GM21360 (cell line): ENCODE results near the gene MPV17L2.
"Not testable (repeated sequence)": the region's sequence is repeated elsewhere in the genome, so short reads cannot be mapped to it uniquely, and the experiment has no call there.

Source experiments
- ATAC-seq: cut with Tn5 transposase; IDR thresholded peaks from one replicate; pipeline ENCODE4 v1.9.1; 2021; ENCODE audit warnings: mild to moderate bottlenecking, moderate library complexity; ENCODE audit not compliant: unreplicated experiment

The MPV17L2 gene

DNA sequence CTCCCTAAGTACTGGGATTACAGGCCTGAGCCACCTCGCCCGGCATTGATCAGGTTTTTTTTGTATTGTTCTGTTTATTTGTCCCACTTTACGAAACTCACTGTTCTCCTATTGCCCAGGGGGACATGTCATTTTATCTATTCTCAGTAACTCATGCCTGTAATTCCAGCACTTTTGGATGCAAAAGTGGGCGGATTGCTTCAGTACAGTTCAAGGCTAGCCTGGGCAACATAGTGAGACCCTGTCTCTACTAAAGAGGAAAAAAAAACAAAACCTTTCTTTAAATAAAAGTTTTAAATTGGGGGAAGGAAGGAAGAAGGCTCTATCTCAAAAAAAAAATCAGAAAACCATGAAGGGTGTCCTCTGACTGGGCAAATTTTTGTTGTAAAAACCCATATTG, 2.7 kb upstream of the MPV17L2 start:
- no peak for ATAC-seq

DNA sequence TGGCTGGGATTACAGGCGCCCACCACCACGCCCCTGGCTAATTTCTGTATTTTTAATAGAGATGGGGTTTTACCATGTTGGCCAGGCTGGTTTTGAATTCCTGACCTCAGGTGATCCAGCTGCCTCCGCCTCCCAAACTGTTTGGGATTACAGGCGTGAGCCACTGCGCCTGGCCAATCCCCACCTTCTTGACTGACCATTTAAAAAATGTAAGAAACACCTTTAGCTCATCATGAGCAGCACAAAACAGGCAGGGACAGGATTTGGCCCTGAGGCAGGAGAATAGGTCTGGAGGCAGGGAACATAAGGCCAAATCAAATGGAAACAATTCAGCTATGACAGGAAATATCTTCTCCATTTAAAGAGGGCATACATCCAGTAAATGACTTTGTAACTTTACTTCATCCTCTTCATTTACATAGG, 1.4 kb upstream of the MPV17L2 start:
- ATAC-seq, result no peak

GRCh38 chr19:18193388-18194180, 566 bp downstream of the MPV17L2 start:
- ATAC-seq, result no peak

DNA sequence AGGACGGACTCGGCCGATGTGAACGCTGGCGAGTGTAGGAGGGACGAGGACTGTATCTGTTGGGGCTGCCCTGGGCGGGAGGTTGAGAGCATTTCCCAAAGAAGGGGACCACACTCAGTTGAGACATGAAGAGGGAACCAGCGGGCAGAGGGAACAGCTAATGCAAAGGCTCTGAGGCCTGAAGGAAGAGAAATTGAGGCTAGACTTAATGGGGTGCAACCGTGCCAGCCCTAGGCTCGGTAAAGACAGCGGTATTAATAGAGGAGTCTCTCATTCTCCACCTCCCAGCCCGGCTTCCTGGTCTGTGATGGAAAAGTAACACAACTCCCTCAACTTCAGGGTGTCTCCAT, 1.1 kb downstream of the MPV17L2 start:
- no peak for ATAC-seq

- no peak for ATAC-seq
Measured at GRCh38 chr19:18194554-18195238, 1.7 kb downstream of the MPV17L2 start.

DNA sequence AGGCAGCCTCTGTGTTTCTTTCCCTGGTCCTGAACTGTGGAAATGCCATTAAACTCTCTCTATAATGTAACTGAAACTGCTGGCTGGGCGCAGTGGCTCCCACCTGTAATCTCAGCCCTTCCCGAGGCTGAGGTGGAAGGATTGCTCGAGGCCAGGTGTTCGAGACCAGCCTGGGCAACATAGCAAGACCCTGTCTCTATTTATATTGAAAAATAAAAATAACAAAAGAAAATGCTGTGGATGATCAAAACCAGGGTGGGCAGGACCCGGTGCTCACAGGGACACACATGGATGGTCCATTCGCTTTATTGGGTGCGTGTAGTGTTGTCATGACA, 3.5 kb downstream of the MPV17L2 start:
- no peak for ATAC-seq

DNA sequence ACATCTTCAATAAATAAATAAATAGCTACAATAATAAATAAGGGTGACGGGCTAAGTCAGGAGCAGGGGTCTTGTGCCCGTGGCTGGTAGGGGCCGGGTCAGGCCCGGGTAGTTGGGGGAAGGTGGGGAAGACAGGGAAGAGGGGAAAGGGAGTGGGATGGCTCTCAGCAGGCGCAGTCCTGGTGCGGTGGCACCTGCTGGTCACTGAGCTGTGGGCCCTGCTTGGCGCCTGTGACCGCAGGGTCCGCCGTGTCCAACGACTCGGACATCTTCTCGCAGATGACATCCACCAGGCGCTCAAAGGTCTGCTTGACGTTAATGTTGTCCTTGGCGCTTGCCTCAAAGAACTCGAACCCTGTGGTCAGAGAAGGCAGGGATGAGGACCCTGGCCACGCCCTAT, 4.3 kb downstream of the MPV17L2 start:
- ATAC-seq, result no peak

DNA sequence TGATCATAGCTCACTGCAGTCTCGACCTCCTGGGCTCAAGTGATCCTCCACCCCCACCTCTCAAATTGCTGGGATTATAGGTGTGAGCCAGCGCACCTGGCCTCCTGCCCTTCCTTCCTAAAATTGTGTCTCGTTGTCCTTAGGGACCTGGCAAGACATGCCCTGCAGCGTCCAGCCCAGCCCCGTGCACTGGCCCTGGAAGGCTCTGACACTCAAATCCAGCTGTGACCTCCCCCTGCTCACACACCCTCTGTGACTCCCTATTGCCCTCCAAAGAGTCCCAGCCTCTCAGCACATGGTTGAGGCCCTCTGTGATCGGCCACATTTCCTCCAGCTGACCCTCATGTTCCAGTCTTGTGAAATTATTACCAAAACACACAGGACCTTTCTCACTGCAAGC, 4.9 kb downstream of the MPV17L2 start:
- ATAC-seq, result no peak

- ATAC-seq, result no peak
Measured at GRCh38 chr19:18198374-18198773, 5.4 kb downstream of the MPV17L2 start.

GRCh38 chr19:18202397-18202777, 9.4 kb downstream of the MPV17L2 start:
- ATAC-seq, result no peak

DNA sequence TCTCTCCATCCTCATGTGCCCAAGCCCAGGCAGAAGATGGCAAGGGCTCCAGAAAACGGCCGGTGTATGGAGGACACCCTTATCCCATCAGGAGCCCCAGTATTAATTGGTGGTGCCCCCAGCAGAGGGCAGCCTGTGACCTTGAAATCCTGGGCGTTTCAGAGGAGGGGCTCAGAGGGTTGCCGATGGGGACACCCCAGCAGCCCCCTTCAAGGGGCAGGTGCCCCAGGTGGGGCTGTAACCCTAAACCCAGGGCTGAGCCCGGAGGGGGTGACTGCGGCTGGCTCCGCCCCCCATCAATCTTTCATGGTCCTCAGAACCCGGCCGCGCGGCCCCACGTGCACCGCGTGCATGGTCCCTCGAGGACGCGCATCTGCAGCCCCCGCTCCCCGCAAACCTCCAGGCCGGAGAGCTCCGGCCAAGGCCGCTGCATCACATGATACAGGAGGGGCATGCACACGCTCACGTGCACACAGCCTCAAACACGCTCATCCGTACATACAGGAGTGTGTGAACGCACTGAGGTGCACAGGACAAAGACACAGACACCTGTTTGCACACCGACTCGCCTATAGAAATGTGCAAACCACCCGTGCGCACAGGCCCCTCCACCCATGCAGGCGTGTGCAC, 9.9 kb downstream of the MPV17L2 start:
- ATAC-seq, result no peak

GRCh38 chr19:18203408-18203862, 10.4 kb downstream of the MPV17L2 start:
- ATAC-seq, result no peak

DNA sequence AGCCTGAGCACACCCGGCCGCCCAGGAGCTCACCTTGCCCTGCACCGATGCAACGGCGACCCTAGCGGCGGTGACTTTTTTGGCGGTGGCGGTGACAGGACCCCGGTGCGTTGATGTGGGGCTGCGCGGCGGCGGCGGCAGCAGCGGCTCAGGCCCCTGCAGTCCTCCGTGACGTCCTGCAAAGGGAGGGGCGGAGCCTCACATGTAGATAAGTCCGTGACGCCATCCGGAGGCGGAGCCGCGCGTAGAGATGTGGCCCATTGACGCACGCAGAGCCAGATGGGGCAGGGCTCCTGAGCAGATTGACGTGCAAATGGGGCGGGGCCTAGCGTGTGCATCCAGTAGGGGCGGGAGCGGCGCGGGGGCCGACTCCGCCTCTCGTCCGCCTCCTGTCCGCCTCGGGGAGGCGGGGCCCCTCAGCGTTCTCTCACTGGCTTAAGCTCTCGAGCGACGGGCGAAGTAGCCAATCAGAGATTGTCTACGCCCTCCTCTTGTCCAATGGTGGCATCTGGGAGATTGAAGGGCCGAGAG, 10.9 kb downstream of the MPV17L2 start, which contains the start of gene RAB3A:
RAB3A (minus strand) TSS at position 180 of the 531 bp plus-strand sequence. CDS start 1,302 bp downstream, outside the sequence.
- peak; percentile 83 for ATAC-seq

DNA sequence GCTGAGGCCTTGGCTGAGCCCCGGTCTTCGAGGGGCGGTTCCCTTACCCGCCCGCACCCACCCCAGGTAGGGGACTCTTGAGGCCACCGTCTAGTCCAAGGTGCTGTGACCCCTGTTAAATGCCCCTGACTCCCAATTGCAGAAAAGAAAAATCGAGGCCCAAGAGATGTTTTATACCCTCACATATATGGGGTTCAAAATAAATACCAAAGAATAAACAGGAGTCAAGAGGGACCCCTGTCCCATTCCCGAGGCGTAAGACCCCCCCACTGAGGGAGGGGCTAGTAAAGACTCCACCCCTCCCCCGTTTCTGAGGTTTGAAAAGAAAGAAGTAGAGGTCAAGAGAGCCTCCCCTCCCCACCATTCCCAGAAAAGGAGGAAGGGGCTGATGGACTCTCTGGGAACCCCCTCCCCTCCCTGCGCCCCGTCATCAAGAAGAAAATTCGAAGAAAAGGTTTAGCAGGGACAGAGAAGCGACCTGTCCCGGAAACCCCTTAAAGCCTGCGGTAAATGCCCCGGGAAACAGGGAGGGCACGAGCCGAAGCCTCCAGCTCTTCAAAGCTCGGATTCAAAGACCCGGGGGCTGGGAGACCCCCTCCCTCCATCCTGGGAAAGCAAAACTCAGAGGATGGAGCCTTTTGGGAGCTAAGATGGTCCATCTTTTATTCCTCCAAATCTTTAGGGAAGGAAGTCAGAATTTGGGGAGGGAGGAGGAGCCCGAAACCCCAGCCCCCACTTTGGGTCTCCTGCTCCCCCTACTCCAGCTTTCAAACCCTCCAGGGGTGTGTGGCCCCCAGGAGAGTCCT, 11.6 kb downstream of the MPV17L2 start:
- ATAC-seq, result peak; percentile 5

- no peak for ATAC-seq
Measured at GRCh38 chr19:18205200-18205892, 12.3 kb downstream of the MPV17L2 start.

- no peak for ATAC-seq
Measured at GRCh38 chr19:18206018-18206417, 13.0 kb downstream of the MPV17L2 start.

- ATAC-seq, result no peak
Measured at GRCh38 chr19:18208098-18208951, 15.3 kb downstream of the MPV17L2 start.

DNA sequence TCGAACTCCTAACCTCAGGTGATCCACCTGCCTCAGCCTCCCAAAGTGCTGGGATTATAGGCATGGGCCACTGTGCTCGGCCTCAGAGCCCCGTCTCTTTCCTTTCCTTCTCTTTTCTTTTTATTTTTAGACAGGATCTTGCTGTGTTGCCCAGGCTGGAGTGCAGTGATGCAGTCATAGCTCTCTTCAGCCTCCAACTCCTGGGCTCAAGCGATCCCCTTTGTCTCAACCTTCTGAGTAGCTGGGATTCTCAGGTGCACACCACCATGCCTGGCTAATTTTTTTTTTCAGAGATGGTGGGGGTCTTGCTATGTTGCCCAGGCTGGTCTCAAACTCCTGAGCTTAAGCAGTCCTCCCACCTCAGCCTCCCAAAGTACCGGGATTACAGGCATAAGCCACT, 16.9 kb downstream of the MPV17L2 start:
- not testable (repeated sequence) for ATAC-seq

- ATAC-seq, result no peak
Measured at GRCh38 chr19:18211683-18212082, 18.7 kb downstream of the MPV17L2 start.
